ENCODE measurements around the gene ARHGEF4. TPM values are rescaled to one million over a fixed set of nuclear protein-coding genes. Genes with fewer than 3 reads are reported as not detected.
"Not testable (repeated sequence)": the region's sequence is repeated elsewhere in the genome, so short reads cannot be mapped to it uniquely, and the experiment has no call there.

The ARHGEF4 gene
- total RNA-seq, 1 donor from 2014 or later: 9.3 TPM

GRCh38 chr2:131058214-131058843 lies 221.6 kb downstream of the ARHGEF4 start:
- Histone ChIP-seq H3K27me3 (ENCODE audit: control insufficient read depth, insufficient read depth, low read length) (no peaks in the 10 kb centered on the region), H3K4me3 (ENCODE audit: low read depth, low read length) (no peak overlapping the region), H3K36me3 (ENCODE audit: control insufficient read depth, insufficient read depth, low read length) (peaks cover 4% of the 10 kb centered on the region)
- TF ChIP-seq, protein P1, sequence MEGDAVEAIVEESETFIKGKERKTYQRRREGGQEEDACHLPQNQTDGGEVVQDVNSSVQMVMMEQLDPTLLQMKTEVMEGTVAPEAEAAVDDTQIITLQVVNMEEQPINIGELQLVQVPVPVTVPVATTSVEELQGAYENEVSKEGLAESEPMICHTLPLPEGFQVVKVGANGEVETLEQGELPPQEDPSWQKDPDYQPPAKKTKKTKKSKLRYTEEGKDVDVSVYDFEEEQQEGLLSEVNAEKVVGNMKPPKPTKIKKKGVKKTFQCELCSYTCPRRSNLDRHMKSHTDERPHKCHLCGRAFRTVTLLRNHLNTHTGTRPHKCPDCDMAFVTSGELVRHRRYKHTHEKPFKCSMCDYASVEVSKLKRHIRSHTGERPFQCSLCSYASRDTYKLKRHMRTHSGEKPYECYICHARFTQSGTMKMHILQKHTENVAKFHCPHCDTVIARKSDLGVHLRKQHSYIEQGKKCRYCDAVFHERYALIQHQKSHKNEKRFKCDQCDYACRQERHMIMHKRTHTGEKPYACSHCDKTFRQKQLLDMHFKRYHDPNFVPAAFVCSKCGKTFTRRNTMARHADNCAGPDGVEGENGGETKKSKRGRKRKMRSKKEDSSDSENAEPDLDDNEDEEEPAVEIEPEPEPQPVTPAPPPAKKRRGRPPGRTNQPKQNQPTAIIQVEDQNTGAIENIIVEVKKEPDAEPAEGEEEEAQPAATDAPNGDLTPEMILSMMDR (IDR thresholded peaks at IDR 0.05; ENCODE audit: insufficient read depth, low read length, poor library complexity, severe bottlenecking): no peak
- DNase-seq (ENCODE audit: low read depth): no peak

- no peak for DNase-seq (ENCODE audit: low read depth)
- no peak overlapping the region for H3K4me3 ChIP-seq (ENCODE audit: low read depth, low read length)
- peaks cover 4% of the 10 kb centered on the region for H3K36me3 ChIP-seq (ENCODE audit: control insufficient read depth, insufficient read depth, low read length)
- TF ChIP-seq, protein P1 (IDR thresholded peaks at IDR 0.05; ENCODE audit: insufficient read depth, low read length, poor library complexity, severe bottlenecking): no peak
- no peaks in the 10 kb centered on the region for H3K27me3 ChIP-seq (ENCODE audit: control insufficient read depth, insufficient read depth, low read length)
Observed at GRCh38 chr2:131058920-131059319, 222.2 kb downstream of the ARHGEF4 start.

DNA sequence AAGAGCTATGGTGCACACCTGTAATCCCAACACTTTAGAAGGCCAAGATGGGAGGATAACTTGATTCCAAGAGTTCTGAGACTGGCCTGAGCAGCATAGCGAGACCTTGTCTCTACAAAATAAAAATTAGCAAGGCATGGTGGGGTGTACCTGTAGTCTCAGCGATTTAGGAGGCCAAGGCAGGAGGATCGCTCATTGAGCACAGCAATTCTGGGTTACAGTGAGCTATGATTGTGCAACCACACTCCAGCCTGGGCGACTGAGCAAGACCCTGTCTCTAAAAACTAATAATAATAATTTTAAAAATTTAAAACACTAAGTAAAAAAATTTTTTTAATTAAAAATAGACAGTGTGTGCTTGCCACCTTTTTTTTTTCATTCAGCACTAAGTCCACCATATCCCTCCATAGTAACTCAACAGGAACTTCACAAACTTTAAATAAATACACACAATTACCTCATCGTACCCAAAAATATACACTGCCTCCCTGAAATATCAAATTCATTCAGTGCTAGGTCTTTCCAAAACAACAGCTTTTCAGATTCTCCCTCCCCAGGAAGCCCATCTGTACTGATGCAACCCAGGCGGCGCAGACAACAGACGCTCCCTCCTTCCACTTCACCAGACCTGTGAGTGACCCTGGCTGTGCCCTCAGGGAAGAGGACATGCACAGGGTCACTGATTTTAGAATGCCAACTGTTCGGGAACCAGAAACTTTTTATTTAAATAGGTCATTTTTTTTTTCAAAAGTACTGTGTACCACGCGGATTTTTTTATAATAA lies 227.0 kb downstream of the ARHGEF4 start:
- no peaks in the 10 kb centered on the region for H3K27me3 ChIP-seq (ENCODE audit: control insufficient read depth, insufficient read depth, low read length)
- H3K36me3 ChIP-seq (ENCODE audit: control insufficient read depth, insufficient read depth, low read length): peaks cover 1% of the 10 kb centered on the region
- no peak overlapping the region for H3K4me3 ChIP-seq (ENCODE audit: low read depth, low read length)
- DNase-seq (ENCODE audit: low read depth): no peak
- TF ChIP-seq, protein P1 (IDR thresholded peaks at IDR 0.05; ENCODE audit: insufficient read depth, low read length, poor library complexity, severe bottlenecking): no peak

DNA sequence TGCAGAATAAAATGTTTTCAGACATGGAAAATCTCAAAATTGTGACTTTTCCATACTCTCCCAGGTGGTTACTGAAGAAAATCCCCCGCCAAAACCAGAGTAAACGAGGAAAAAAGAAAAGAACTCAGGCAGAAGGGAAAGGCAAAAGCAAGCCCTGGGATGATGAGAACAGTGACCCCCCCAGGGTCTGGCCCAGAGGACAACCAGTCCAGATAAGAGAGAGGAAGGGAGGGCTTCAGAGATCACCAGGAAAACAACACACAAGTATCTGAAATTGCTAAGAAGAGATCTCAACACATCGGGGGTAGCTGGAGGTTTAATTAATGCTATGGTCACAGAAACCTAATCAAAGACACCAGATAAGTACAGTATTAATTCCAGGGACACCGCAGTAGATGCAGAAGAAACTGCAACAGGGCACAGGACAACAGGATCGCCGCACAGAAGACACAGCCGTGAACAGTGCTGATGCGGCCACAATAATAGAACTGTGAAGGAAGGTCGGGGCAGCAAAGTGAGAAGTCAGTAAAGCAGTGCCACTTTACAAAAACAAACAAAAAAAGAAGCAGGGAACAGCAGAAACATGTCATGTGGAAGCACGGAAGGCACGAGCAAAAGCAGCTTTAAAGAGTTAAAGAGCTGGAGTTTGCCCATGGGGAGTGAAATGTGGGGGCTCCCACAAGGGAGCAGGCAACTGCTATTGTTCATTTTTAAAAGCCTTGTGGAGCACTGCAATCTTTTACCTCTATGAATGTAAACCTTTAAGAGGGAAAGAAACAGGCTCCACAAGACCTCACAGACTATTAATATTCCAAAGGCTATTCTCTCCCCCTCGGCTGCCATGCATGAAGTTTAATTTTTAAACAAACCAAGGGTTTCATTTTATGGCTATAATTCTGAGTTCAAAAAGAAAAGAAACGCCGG lies 228.1 kb downstream of the ARHGEF4 start:
- H3K27me3 ChIP-seq (ENCODE audit: control insufficient read depth, insufficient read depth, low read length): no peaks in the 10 kb centered on the region
- H3K36me3 ChIP-seq (ENCODE audit: control insufficient read depth, insufficient read depth, low read length): peaks cover 1% of the 10 kb centered on the region
- no peak for DNase-seq (ENCODE audit: low read depth)
- TF ChIP-seq, protein P1 (IDR thresholded peaks at IDR 0.05; ENCODE audit: insufficient read depth, low read length, poor library complexity, severe bottlenecking): no peak
- H3K4me3 ChIP-seq (ENCODE audit: low read depth, low read length): no peak overlapping the region

DNA sequence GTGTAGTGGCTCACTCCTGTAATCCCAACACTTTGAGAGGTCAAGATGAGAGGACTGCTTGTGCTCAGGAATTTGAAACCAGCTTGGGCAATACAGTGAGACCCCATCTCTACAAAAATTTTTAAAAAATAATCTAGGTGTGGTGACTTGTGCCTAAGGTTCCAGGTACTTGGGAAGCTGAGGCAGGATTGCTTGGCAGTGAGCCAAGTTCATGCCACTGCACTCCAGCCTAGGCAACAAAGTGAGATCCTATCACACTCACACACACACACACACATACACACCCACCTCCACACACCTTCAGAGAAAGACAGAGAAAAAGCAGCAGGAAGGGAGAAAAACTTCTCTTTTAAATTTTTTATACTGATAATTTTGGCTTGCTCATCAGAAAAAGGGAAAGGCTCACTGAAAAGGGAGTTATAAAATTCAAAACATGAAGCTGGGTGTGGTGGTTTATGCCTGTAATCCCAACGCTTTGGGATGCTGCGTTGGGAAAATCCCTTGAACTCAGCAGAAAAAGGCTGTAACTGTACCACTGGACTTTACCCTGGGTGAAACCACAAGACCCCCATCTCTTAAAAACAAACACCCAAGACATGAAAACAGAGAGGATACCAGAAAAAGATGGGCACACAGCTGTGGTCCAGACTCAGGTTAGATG lies 230.9 kb downstream of the ARHGEF4 start:
- TF ChIP-seq, protein P1 (IDR thresholded peaks at IDR 0.05; ENCODE audit: insufficient read depth, low read length, poor library complexity, severe bottlenecking): no peak
- Histone ChIP-seq H3K36me3 (ENCODE audit: control insufficient read depth, insufficient read depth, low read length) (peaks cover 1% of the 10 kb centered on the region), H3K27me3 (ENCODE audit: control insufficient read depth, insufficient read depth, low read length) (no peaks in the 10 kb centered on the region), H3K4me3 (ENCODE audit: low read depth, low read length) (no peak overlapping the region)
- DNase-seq (ENCODE audit: low read depth): no peak

- H3K4me3 ChIP-seq (ENCODE audit: low read depth, low read length); H3K36me3 ChIP-seq (ENCODE audit: control insufficient read depth, insufficient read depth, low read length); DNase-seq (ENCODE audit: low read depth); H3K27me3 ChIP-seq (ENCODE audit: control insufficient read depth, insufficient read depth, low read length): not testable (repeated sequence)
Observed at GRCh38 chr2:131068172-131068571, 231.5 kb downstream of the ARHGEF4 start.

GRCh38 chr2:131075578-131075977 lies 238.9 kb downstream of the ARHGEF4 start:
- H3K36me3 ChIP-seq (ENCODE audit: control insufficient read depth, insufficient read depth, low read length); DNase-seq (ENCODE audit: low read depth); H3K27me3 ChIP-seq (ENCODE audit: control insufficient read depth, insufficient read depth, low read length); H3K4me3 ChIP-seq (ENCODE audit: low read depth, low read length): not testable (repeated sequence)
